ENCODE results near the gene NTNG2.

Gene NTNG2

DNA sequence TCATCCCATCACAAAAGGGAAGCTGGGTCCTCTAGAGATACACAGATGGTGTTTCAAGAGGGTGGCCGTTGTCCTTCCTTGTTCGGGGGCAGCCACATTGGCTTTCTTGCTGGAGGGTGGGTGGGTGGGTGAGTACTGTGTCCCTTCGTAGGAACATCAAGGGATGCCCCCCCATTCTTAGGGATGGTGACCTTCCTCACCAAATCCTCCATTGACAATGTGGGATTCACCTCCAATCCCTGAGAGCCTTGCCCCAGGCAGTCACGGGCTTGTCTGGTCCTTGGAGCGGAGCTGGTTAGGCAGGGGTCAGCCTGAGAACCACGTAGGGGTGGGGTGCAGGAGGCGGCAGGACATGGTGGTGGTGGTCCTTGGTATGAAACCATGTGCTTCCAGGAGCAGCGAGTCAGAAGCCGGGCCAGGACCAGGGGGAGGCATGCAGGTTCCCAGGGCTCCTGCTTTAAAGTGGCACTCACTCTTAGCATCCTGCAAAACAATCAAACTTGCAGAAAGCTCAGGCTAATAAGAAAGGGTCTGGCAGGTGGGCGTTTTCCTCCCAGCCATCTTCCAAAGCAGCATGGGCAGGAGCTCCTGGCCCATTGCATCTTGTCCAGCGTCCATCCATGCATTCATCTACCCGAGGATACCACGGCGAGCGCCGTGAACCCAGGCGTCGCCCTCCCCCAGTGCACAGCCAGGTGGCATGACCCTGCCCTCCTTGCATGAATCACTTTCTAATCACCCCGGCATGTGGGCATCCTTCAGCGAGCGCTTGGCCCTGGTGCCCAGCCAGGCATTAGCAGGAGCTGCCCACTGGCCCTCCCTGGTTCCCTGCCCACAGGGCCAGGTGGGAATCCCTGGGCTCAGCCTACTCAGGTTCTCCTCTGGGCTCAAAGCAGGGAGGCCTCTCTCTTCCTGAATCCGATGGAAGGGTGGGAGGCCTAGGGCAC lies 76.4 kb downstream of the NTNG2 start:
- no peak for DNase-seq

DNA sequence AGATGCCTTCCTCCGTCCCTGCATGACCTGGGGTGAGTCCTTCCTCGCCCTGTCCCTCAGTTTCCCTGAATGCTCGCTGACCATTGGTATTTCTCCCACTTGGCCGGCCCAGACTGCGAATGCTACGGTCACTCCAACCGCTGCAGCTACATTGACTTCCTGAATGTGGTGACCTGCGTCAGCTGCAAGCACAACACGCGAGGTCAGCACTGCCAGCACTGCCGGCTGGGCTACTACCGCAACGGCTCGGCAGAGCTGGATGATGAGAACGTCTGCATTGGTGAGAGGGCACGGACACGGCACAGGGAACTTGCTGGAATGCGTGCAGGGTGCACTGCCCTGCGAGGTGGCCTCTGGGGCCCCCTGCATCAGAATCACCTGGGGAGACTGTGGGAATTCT lies 77.1 kb downstream of the NTNG2 start:
- DNase-seq = no peak

DNA sequence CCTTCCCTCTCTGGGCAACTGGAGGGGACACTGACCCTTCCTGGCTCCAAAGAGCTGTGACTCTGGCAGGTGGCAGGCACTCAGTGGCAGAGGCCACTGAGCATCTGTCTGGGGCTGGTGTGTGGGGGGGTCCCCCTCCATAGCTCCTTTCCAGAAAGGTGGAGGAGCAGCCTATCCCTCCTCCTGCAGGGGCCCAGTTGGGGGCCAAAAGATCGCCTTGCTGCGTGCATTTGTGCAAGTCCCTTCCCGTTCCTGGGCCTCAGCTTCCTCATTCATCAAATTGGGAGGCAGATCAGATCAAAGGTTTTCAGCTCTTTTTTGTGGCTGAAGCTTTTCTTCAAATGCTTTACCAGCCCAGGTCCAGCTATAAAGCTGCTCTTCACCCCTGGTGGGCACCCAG lies 77.7 kb downstream of the NTNG2 start:
- no peak for DNase-seq

DNA sequence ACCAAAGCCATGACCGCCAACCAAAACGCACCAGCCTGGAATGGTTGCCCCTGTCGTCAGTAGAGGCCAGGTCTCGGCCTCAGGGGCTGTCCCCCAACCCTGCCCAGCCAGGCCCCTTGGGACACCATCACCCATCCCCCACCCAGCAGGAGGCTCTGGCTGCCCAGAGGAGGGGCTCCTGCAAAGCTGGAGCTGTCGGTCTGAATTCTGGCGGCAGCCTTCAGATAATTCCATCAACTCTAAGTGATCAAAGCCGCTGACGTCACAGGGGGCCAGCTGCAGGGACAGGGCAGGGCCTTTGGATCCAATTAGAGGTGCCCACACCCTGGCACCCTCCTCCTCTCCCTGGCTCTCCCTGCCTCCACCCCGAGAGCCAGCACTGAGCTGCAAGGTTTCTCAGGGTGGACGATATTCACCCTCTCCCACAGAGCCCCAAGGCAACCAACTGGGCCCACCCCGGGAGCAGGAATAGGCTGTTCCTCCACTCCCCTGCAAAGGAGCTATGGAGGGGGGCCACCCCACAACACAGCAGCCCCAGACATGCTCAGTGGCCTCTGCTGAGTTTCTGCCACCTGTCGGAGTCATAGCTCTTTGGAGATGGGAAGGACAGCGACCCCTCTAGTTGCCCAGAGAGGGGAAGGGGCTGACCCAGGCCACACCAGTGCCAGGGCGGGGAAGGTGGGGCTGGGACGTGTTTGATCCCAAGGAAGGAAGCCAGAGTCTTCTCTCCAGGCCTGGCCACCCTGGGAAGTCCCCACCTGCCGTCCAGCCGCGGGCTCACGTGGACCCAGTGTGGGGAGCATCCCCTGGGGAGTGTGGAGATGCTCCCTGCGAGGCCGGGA lies 78.4 kb downstream of the NTNG2 start:
- no peak for DNase-seq

DNA sequence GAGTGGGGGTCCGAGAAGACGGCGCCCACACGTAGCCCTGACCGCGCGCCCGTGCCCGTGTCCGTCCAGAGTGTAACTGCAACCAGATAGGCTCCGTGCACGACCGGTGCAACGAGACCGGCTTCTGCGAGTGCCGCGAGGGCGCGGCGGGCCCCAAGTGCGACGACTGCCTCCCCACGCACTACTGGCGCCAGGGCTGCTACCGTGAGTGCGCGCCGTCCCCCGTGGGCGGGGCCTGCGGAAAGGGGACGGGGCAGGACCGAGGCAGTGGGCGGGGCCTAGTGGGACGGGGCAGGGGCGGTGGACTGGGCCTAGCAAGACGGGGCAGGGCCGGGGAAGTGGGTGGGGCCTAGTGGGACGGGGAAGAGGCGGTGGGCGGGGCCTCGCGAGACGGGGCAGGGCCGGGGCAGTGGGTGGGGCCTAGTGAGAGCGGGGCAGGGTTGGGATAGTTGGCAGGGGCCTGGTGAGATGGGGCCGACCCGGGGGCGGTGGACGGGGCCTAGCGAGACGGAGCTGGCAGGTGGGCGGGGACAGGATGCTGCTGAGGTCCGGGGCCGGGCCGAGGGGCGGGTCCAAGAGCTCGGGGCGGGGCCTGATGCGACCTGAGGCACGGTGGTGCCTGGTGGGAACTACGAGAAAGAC lies 79.1 kb downstream of the NTNG2 start:
- DNase-seq = peak; percentile 97

DNA sequence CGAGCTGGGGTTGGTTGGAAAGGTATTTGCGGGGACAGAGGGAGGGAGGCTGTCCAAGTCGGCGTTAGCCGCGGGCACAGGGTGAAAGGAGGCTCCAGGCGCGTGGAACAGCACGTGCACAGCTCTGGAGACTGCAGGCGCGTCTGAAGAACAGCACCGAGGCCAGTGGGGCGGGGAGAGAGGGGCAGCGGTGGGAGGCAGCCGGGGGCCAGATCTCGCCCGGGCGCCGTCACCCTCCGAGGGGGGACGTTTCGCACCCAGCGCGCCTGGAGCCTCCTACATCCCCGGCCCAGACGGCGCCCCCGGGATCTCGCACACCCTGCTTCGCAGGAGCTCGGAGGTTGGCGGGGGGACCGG lies 79.6 kb downstream of the NTNG2 start:
- no peak for DNase-seq

DNA sequence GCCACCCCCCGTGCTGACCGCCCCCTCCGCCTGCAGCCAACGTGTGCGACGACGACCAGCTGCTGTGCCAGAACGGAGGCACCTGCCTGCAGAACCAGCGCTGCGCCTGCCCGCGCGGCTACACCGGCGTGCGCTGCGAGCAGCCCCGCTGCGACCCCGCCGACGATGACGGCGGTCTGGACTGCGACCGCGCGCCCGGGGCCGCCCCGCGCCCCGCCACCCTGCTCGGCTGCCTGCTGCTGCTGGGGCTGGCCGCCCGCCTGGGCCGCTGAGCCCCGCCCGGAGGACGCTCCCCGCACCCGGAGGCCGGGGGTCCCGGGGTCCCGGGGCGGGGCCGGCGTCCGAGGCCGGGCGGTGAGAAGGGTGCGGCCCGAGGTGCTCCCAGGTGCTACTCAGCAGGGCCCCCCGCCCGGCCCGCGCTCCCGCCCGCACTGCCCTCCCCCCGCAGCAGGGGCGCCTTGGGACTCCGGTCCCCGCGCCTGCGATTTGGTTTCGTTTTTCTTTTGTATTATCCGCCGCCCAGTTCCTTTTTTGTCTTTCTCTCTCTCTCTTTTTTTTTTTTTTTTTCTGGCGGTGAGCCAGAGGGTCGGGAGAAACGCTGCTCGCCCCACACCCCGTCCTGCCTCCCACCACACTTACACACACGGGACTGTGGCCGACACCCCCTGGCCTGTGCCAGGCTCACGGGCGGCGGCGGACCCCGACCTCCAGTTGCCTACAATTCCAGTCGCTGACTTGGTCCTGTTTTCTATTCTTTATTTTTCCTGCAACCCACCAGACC lies 80.2 kb downstream of the NTNG2 start:
- DNase-seq = peak; percentile 25

DNA sequence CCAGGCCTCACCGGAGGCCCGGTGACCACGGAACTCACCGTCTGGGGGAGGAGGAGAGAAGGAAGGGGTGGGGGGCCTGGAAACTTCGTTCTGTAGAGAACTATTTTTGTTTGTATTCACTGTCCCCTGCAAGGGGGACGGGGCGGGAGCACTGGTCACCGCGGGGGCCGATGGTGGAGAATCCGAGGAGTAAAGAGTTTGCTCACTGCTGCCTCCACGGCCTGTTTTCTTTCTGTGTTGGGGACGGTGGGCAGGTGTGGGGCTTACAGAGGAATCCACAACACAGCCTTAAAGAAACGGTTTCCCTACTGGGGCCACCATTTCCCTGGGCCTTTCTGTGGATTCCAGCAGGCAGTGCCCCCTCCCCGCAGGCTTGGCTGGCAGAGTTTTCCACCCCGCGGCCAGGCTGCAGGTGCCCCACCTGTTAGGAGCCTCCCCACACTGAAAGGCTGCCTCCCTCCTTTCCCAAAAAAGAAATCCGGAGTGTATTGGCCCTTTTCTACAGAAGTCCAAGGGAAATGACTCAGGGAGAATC lies 80.8 kb downstream of the NTNG2 start:
- DNase-seq = no peak

DNA sequence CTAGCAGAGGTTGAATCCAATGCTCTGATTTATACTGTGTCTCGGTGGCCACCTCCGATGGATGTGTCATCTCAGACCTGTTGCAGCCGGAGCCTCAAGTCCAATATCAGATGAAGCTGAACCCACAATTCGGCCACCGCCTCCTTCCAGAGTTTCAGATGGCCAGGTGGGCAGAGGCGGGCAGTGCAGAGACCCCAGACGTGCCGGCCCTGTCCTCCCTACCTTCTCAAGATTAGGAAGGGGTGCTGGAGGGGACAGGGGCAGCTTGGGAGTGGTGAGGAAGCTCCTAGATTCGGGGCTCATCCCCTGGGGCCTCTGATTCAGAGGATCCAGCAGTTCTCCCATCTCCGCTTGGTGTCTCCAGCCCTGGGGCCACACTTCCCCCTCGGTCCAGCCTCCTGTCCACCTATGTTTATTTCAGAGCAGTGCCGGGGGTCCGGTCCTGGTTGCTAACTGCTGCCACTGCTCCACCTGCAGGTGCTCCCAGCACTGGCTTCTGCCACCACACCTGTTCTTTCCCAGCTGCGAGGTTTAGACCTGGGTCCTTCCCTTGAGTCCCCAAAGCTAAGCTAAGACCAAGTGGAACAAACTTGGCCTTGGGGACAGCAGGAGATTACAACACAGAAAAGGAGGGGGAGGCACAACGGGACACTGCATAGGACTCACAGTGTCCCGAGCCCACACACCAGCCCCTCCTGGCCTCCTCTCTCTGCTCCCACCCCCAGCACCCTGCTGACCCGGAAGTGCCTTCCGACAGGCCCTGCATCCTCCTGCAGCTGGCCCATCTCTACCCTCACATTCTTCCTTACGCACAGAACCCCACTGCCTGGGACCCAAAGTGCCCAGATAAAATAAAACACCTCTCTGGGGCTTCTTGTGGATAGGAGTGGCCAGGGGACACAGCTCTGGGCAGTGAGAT lies 81.6 kb downstream of the NTNG2 start:
- no peak for DNase-seq

DNA sequence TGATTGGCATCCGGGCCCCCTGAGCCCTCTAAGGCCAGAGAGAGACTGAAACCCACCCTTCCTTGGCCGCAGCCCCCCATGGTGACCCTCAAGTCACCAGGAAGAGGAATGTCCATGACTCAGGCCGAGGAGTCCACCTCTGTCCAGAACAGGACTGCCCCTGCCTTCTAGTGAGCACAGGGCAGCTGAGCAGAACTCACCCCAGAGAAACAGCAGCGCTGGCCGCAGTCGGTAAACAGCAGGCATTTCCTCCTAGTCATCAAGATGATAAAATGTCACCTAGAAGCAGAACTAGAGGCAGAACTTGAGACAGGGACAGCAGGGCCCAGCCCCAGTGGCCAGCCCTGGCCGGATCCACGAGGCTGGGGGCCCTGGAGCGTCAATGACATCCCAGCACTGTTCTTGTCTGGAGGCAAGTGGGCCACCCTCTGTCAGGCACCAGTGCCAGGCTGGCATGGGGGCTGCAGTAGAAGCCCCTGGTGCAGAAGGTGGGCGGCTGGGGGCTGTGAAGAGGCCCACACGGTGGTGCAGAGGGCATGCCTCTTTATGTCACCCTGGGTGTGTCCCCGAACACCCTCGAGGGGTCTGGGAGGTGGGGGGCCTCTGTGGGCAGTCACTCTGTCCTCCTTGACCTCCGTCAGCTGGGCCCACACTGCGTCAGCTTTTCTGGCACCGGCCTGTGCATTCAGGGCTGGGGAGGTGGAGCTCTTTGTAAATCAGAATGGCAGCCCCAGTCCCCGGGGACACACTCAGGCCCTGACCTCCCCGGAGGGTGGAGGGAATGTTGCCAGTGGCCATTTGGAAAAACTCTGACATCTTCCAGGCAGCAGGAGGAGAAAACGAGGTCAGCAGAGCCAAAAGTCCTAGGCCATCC lies 83.0 kb downstream of the NTNG2 start:
- DNase-seq = no peak

DNA sequence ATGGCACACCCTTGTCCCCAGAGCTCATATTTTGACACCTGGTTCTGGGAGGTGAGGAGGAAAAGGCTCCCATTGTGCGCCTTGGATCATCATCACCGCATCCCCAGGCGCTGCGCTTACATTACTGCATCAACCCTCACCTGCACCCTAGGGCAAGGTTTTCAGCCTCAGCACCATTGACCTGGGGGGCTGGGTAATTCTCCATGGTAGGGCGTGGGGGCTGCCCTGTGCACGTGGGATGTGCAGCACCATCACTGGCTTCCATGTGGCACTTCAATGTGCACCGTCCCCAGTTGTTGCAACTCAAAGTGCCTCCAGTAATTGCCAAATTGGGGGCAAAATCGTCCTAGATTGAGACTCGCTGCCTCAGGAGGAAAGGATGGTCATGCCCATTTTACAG lies 83.6 kb downstream of the NTNG2 start:
- no peak for DNase-seq

DNA sequence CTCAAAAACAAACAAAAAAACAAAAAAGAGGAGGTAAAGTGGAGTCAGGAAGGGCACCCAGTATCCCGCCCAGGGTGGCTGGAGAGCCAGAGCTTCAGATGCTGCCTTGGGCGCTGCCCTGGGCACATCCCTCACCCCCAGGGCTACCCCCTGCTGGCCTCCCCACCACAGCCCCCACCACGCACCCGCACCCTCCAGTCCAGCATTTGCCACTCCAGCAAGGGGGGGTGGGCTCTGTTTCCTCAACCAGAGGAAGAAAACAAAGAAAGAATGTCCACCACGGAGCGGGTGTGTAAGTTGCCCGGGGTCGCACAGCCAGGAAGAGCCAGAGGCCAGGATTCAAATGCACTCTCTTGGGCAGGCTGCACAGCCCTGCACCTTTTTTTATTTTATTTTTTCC lies 86.1 kb downstream of the NTNG2 start:
- DNase-seq = no peak

DNA sequence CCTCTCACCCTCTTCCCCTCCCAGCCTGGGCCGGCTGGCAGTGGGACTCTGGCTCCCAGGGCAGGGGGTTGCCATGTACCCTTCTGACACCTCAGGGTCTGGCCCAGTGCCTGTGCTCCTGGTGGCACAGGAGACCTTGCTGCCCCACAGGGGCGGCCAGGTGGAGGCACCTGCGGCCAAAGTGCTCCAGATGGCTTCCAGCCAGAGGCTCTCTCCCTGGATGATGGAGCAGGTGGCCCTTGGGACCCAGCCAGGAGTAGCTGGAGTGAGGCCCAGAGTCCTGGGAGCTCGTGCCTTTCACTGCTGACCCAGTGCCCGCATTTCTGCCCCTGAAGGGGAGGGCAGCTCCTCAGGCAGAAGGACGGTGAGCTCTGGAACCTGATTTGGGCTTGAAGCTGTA lies 87.3 kb downstream of the NTNG2 start:
- no peak for DNase-seq

DNA sequence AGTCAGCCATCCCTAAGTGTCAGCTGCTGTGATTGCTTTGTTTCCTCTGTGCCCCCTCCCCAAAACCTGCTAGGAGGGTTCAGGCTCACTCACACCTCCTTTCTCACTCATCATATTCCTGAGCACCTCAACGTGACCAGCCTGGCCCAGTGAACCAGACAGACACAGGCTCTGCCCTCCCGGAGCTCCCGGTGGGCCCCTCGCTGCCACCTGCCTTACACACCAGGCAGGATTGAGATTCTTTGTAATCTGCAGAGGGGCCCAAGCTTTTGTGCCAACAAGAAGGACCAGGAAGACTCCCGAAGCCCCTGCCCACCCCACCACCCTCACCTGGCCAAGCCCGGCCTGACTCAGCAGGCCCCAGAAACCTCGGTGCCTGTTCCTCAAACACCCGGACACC lies 87.8 kb downstream of the NTNG2 start:
- no peak for DNase-seq

DNA sequence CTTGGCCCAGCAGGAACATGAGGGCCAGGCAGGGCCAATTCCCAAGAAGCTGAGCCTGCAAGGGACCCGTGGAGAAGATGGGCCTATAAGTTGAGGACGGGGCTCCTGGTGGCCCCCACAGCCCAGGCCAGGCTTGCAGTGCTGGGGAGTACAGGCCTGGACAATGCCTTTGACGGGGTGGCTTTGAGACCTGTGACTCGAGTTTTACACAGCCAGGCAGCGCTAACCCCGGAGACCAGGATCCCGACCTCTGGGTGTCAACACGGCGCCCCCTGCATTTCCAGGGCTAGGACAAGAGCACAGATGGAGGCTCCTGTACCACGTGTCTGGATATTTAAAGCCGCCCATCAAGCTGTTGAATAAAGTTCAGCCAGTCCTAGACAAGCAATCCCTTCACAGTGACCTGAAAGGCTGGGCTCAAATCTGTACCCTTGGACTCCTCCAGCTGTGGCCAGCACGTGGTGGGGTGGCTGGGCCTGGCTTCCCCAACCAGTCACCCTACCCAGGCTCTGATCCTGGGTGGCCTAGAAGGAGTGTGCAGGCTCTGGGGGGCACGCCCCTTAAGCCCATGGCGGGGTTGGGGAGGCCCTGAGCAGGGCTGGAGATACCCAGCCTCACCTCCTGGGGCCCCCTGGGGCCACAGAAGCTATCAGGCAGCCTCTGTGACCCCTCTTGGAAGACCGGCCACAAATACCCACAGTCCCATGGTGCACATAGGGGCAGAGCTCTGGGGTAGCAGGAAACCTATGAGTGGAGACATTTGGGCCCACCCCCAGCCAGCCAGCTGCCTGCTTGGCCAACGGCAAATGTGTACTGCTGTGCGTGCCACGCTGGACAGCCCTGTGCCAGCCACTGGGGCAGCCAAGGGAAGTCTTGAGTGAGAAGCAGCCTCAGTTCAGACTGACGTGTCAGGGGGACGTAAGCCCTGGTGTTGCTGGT lies 88.7 kb downstream of the NTNG2 start:
- no peak for DNase-seq

DNA sequence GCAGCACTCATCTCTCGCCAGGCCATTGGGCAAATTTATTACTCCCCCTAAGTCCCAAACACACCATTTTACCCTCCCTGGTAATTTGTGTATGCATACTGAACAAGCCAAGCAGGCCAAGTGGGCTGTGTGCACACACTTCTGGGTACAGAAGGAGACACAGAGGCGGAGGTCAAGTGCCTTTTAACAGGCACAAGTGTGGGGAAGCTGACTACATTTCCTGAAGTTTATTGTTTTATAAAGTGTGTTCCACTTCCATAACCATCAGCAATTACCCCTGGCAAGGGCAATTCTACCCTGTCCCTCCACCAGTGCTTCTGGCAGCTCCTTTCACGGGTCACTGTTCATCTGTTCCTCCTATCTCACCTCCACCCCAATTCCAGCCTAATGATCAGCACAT lies 99.0 kb downstream of the NTNG2 start:
- no peak for DNase-seq

DNA sequence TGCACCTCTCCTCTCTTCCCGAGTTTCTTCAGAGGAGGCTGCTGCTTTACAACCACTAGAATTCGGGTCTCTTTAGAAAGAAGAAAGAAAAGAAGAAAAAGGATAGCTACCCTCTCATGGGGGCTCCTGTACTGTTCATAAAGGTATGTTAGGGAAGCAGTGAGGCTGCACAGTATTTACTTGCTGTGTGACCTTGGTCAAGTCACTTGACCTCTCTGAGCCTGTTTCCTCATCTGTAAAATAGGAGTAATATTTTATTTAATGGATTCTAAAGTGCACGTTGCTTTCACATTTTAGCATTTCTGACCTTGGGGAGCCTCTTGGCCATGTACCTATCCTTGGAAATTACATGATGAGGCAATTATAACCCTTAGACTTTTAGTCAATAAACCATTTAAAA lies 104.2 kb downstream of the NTNG2 start:
- DNase-seq = no peak

DNA sequence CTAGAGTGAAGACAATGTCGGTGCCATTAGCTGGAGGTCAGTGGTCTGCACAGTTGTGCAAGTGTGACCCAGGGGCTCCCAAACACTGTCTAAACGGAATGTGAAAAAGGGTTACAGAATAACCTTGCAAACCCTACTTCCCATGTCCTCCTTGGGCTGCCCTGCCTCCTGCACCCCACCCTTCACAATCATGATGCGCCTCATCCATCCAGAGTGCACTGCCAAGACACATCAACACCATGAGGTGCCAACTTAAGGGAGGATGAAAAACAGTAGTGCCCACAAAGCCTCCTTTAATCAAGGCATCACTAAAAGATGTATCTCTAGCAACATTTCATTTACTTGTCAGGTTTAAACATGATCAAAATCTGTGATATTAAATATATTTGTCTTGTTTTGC lies 105.8 kb downstream of the NTNG2 start:
- no peak for DNase-seq

DNA sequence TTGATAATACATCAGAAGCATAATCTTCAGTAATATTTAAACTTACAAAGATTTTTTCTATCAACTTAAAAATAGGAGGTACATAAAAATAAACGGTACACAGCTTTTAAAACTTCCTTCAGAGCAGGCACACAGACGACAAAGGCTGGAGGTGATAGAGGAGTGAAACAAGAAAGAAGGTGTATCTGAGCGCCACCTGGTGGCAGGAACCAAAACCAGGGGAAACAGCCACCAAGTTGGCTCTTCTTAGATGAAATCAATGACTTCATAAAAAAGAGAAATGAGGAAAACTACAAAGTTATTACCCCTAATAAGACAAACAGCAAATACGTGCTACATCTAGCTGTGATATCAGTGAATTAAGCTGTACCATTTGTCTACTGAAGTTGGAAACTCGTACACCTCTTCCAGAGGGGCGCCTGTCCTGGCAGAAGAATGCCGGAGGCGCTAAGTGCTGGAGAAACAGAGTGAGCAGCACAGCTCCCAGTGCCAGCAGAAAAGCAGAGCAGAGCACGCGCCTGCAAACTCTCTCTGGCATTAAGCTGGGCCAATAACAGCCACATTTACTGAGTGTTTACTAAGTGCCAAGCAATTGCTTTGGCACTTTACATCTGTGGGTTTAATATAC lies 107.0 kb downstream of the NTNG2 start:
- peak; percentile 53 for DNase-seq
